ENCODE data around the gene MITF. TPM values are rescaled to one million over a fixed set of nuclear protein-coding genes. Genes with fewer than 3 reads are reported as not detected.
A peak's percentile ranks its signal among the peaks of the same experiment; 100 is the strongest.

MITF gene
- total and polyA plus RNA-seq, 8 donors, result 1.8 to 9.7 (median 5.5) TPM

GRCh38 chr3:69750549-69750948, 11.3 kb downstream of the MITF start:
- intact Hi-C loops (cut with DNase I), result no loop called here
- Histone ChIP-seq H3K4me3 (no peak overlapping the region), H3K36me3 (no peaks in the 10 kb centered on the region), H3K27ac (no peak overlapping the region), H3K27me3 (no peaks in the 10 kb centered on the region), H3K4me1 (peaks cover 0 to 4% (median 4%) of the 10 kb centered on the region in 3 donors), H3K9me3 (no peaks in the 10 kb centered on the region)
- DNase-seq (no peak), ATAC-seq (no peak), FAIRE-seq (no peak)
- 89 to 98% methylated on average over 2 of the region's 2 CpGs for WGBS, 2 donors
- no peak for TF ChIP-seq CTCF (IDR thresholded peaks at IDR 0.05)

GRCh38 chr3:69751074-69751476, 11.8 kb downstream of the MITF start:
- no peaks in the 10 kb centered on the region for H3K36me3 ChIP-seq
- no peak overlapping the region for H3K27ac ChIP-seq
- no peaks in the 10 kb centered on the region for H3K27me3 ChIP-seq
- no peak for FAIRE-seq
- H3K4me1 ChIP-seq, result peaks cover 0 to 9% (median 6%) of the 10 kb centered on the region in 3 donors
- peak in 2 of 4 donors; percentile 34 to 44 for ATAC-seq
- H3K9me3 ChIP-seq, result no peaks in the 10 kb centered on the region
- TF ChIP-seq CTCF (IDR thresholded peaks at IDR 0.05), result no peak
- intact Hi-C loops (cut with DNase I), result no loop called here
- H3K4me3 ChIP-seq, result no peak overlapping the region
- 86 to 89% methylated on average over 1 of the region's 1 CpG for WGBS, 2 donors
- no peak for DNase-seq

DNA sequence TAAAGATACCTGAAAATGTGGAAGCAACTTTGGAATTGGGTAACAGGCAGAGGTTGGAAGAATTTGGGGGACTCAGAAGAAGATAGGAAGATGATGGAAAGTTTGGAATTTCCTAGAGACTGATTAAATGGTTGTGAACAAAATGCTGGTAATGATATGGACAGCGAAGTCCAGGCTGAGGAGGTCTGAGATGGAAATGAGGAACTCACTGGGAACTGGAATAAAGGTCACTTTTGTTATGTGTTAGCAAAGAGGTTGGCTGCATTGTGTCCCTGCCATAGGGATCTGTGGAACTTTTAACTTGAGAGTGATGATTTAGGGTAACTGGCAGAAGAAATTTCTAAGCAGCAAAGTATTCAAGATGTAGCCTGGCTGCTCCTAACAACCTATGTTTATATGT, 13.0 kb downstream of the MITF start:
- intact Hi-C loops (cut with DNase I), result no loop called here
- Histone ChIP-seq H3K4me1 (peaks cover 0 to 10% (median 4%) of the 10 kb centered on the region in 3 donors), H3K9me3 (no peaks in the 10 kb centered on the region), H3K27ac (no peak overlapping the region), H3K4me3 (no peak overlapping the region), H3K27me3 (no peaks in the 10 kb centered on the region), H3K36me3 (no peaks in the 10 kb centered on the region)
- TF ChIP-seq CTCF (IDR thresholded peaks at IDR 0.05), result no peak
- ATAC-seq (peak in 1 of 4 donors; percentile 32), DNase-seq (no peak), FAIRE-seq (no peak)
- whole genome bisulfite sequencing, 2 donors, result 81 to 90% methylated on average over 1 of the region's 1 CpG

DNA sequence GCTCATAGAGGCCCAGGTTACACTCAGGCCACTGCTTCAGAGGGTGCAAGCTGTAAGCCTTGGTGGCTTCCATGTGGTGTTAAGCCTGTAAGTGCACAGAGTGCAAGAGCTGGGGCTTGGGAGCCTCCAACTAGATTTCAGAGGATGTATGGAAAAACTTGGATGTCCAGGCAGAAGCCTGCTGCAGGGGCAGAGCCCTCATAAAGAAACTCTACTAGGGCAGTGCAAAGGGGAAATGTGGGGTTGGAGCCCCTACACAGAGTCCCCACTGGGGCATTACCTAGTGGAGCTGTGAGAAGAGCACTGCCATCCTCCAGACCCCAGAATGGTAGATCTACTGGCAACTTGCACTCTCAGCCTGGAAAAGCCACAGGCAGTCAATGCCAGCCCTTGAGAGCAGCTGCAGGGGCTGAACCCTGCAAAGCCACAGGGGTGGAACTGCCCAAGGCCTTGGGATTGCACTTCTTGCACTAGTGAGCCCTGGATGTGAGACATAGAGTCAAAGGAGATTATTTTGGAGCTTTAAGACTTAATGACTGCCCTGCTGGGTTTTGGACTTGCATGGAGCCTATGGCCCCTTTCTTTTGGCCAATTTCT, 14.0 kb downstream of the MITF start:
- Histone ChIP-seq H3K27ac (no peak overlapping the region), H3K36me3 (no peaks in the 10 kb centered on the region), H3K4me3 (no peak overlapping the region), H3K4me1 (peaks cover 0 to 10% (median 4%) of the 10 kb centered on the region in 3 donors), H3K27me3 (no peaks in the 10 kb centered on the region), H3K9me3 (no peaks in the 10 kb centered on the region)
- intact Hi-C loops (cut with DNase I), result no loop called here
- no peak for TF ChIP-seq CTCF (IDR thresholded peaks at IDR 0.05)
- no peak for DNase-seq
- FAIRE-seq, result no peak
- ATAC-seq, result no peak

DNA sequence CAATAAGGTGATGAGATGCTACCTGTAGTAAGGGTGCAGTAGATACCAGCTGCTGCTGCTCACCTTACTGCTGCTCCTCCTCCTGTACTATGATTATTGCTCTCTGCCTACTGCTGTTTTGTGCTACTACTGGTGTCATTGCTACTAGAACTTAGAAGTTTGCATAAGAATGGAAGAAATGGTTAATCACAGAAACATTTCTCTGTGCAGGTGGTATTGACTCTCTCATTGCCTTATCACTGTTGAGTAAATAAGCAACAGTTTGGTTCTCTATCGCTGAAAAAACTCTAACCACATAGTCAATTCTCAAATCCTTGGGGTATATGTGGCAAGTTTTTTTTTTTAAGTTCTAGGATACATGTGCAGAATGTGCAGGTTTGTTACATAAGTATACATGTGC, 16.5 kb downstream of the MITF start:
- H3K27ac ChIP-seq, result no peak overlapping the region
- peaks cover 0 to 10% (median 4%) of the 10 kb centered on the region in 3 donors for H3K4me1 ChIP-seq
- TF ChIP-seq CTCF (IDR thresholded peaks at IDR 0.05), result no peak
- FAIRE-seq (no peak), ATAC-seq (peak in 3 of 4 donors; percentile 55 to 68 (median 56)), DNase-seq (no peak)
- no peak overlapping the region for H3K4me3 ChIP-seq
- no peaks in the 10 kb centered on the region for H3K27me3 ChIP-seq
- H3K9me3 ChIP-seq, result no peaks in the 10 kb centered on the region
- WGBS, 2 donors, result 21 to 23% methylated on average over 1 of the region's 1 CpG
- intact Hi-C loops (cut with DNase I), result no loop called here
- H3K36me3 ChIP-seq, result no peaks in the 10 kb centered on the region
